ENCODE data around the gene PTPN1.
"Not testable (repeated sequence)": the region's sequence is repeated elsewhere in the genome, so short reads cannot be mapped to it uniquely, and the experiment has no call there.

Gene PTPN1

GRCh38 chr20:50535162-50535561 lies 25.0 kb downstream of the PTPN1 start:
- DNase-seq: no peak

- no peak for DNase-seq
Measured at GRCh38 chr20:50536333-50536732, 26.1 kb downstream of the PTPN1 start.

GRCh38 chr20:50537546-50538201 lies 27.5 kb downstream of the PTPN1 start:
- DNase-seq: no peak

- no peak for DNase-seq
Measured at GRCh38 chr20:50538276-50538675, 28.1 kb downstream of the PTPN1 start.

GRCh38 chr20:50539798-50540197 lies 29.6 kb downstream of the PTPN1 start:
- DNase-seq: not testable (repeated sequence)

GRCh38 chr20:50540620-50541605 lies 30.7 kb downstream of the PTPN1 start:
- DNase-seq: no peak

GRCh38 chr20:50541606-50542041 lies 31.4 kb downstream of the PTPN1 start:
- no peak for DNase-seq

GRCh38 chr20:50543326-50543725 lies 33.1 kb downstream of the PTPN1 start:
- DNase-seq: no peak

- no peak for DNase-seq
Measured at GRCh38 chr20:50545126-50545525, 34.9 kb downstream of the PTPN1 start.

GRCh38 chr20:50546729-50547314 lies 36.6 kb downstream of the PTPN1 start:
- no peak for DNase-seq

GRCh38 chr20:50547964-50548363 lies 37.8 kb downstream of the PTPN1 start:
- DNase-seq: no peak

GRCh38 chr20:50548396-50548795 lies 38.2 kb downstream of the PTPN1 start:
- no peak for DNase-seq

- no peak for DNase-seq
Measured at GRCh38 chr20:50550531-50550930, 40.3 kb downstream of the PTPN1 start.

- DNase-seq: no peak
Measured at GRCh38 chr20:50551288-50551687, 41.1 kb downstream of the PTPN1 start.

GRCh38 chr20:50552979-50553378 lies 42.8 kb downstream of the PTPN1 start:
- no peak for DNase-seq

GRCh38 chr20:50554694-50555579 lies 44.8 kb downstream of the PTPN1 start:
- DNase-seq: no peak

GRCh38 chr20:50555662-50556061 lies 45.5 kb downstream of the PTPN1 start:
- no peak for DNase-seq

- no peak for DNase-seq
Measured at GRCh38 chr20:50557549-50558134, 47.5 kb downstream of the PTPN1 start.

GRCh38 chr20:50558483-50558925 lies 48.3 kb downstream of the PTPN1 start:
- DNase-seq: no peak

GRCh38 chr20:50559149-50559548 lies 49.0 kb downstream of the PTPN1 start:
- DNase-seq: no peak

GRCh38 chr20:50559856-50560638 lies 49.9 kb downstream of the PTPN1 start:
- DNase-seq: no peak
